GM10248 (cell line): ENCODE data around the gene TAP2.

Experiments
- CTCF ChIA-PET: fragments of 300-600 bp; sonication (Branson Sonifier 250); formaldehyde crosslinking; extraction: SDS; loops from one replicate; lab custom pipeline; 2021; ENCODE audit warnings: antibody characterized with exemption; lab: Yijun Ruan, JAX
- POLR2A ChIA-PET: fragments of 350-650 bp; sonication (Branson Sonifier 250); formaldehyde crosslinking; extraction: SDS; loops from one replicate; lab custom pipeline; 2020; ENCODE audit warnings: antibody characterized with exemption; lab: Yijun Ruan, JAX
- DNase-seq: peaks from one replicate; pipeline ENCODE4 v3.0.0; 2012; ENCODE audit errors: extremely low spot score
- CTCF ChIP-seq: IDR thresholded peaks from 2 replicates; pipeline ENCODE4 v1.5.1; 2012; ENCODE audit warnings: mild to moderate bottlenecking, low read depth; ENCODE audit errors: extremely low read depth, missing control alignments, control extremely low read depth

TAP2 gene

GRCh38 chr6:32852018-32852843 is 13.7 kb upstream of the TAP2 start:
- ChIA-PET CTCF (interaction anchor here (1.1 to 13.7 kb wide), 10 partner anchors 10 to 260 kb away, joined by 3 to 339 read pairs (median 8); partner anchors contain the start of genes PSMB8 and TAP2), POLR2A (interaction anchor here (1.5 to 3.6 kb wide), 3 partner anchors 8 to 120 kb away, joined by 22 to 44 read pairs (median 37); partner anchors contain the start of genes PSMB8 and TAP2)
- TF ChIP-seq CTCF, result no peak
- no peak for DNase-seq

GRCh38 chr6:32851025-32851424 is 12.5 kb upstream of the TAP2 start:
- no peak for TF ChIP-seq CTCF
- ChIA-PET POLR2A (interaction anchor here (0.7 to 0.8 kb wide), 3 partner anchors 10 to 661 kb away, joined by 3 to 4 read pairs (median 3); partner anchors contain the start of genes PBX2 and TAP2), CTCF (interaction anchor here (0.9 to 3.4 kb wide), 6 partner anchors 9 to 164 kb away, joined by 3 to 37 read pairs (median 3); partner anchors contain the start of gene TAP2)
- no peak for DNase-seq

GRCh38 chr6:32849126-32849525 is 10.6 kb upstream of the TAP2 start:
- CTCF ChIA-PET, result interaction anchor here (0.6 to 3.4 kb wide), 5 partner anchors 11 to 23 kb away, joined by 3 to 37 read pairs (median 3); partner anchors contain the start of gene TAP2
- no peak for TF ChIP-seq CTCF
- no peak for DNase-seq
- POLR2A ChIA-PET, result no interaction called here

GRCh38 chr6:32847795-32848194 is 9.3 kb upstream of the TAP2 start:
- POLR2A ChIA-PET, result no interaction called here
- TF ChIP-seq CTCF, result no peak
- no peak for DNase-seq
- CTCF ChIA-PET, result interaction anchor here (1.0 to 11.2 kb wide), 3 partner anchors 9 to 20 kb away, joined by 3 to 339 read pairs (median 38); partner anchors contain the start of genes PSMB9 and TAP1

- no peak for DNase-seq
- POLR2A ChIA-PET, result interaction anchor here (0.6 to 3.4 kb wide), 2 partner anchors 125 to 408 kb away, joined by 3 to 37 read pairs; no protein-coding TSS in a partner anchor
- no peak for TF ChIP-seq CTCF
- CTCF ChIA-PET, result interaction anchor here (1.2 to 11.2 kb wide), 4 partner anchors 12 to 39 kb away, joined by 3 to 339 read pairs (median 24); partner anchors contain the start of genes PSMB9 and TAP1
Measured at GRCh38 chr6:32847004-32847403, 8.5 kb upstream of the TAP2 start.

GRCh38 chr6:32845384-32845884 is 6.9 kb upstream of the TAP2 start:
- POLR2A ChIA-PET, result interaction anchor here (0.6 to 5.3 kb wide), 7 partner anchors 9 to 432 kb away, joined by 3 to 44 read pairs (median 3); partner anchors contain the start of genes B3GALT4, PSMB9 and TAP1
- CTCF ChIA-PET, result interaction anchor here (0.8 to 11.2 kb wide), 14 partner anchors 14 to 414 kb away, joined by 3 to 339 read pairs (median 6); partner anchors contain the start of genes PSMB9 and TAP1
- DNase-seq, result peak; percentile 43
- no peak for TF ChIP-seq CTCF
